Testis (tissue), 5 donors: ENCODE data around the gene SERPIND1. TPM values are rescaled to one million over a fixed set of nuclear protein-coding genes. Genes with fewer than 3 reads are reported as not detected.

Experiments
- DNase-seq: peaks from one replicate; pipeline ENCODE4 v3.0.0-alpha.2; 2019
- H3K27ac ChIP-seq, 2 donors: fragments of 200-600 bp; sonication (generic); one replicate each; pipeline ENCODE4 v1.5.1; 2019
- H3K27me3 ChIP-seq: fragments of 200-600 bp; sonication (generic); one replicate; pipeline ENCODE4 v1.5.1; 2019
- H3K36me3 ChIP-seq: fragments of 200-600 bp; sonication (generic); one replicate; pipeline ENCODE4 v1.5.1; 2017; ENCODE audit warnings: low read depth; ENCODE audit errors: missing control alignments
- H3K4me1 ChIP-seq: fragments of 200-600 bp; sonication (generic); one replicate; pipeline ENCODE4 v1.5.1; 2019
- H3K4me3 ChIP-seq, 2 donors: fragments of 200-600 bp; sonication (generic); one replicate each; pipeline ENCODE4 v1.5.1; 2017 to 2019
- H3K9me3 ChIP-seq: fragments of 200-600 bp; sonication (generic); one replicate; pipeline ENCODE4 v1.5.1; 2017
- CTCF ChIP-seq, 3 experiments: fragments of 450-650 bp in 2 of 3; fragments of 200-600 bp in 1 of 3; sonication (generic) in 1 of 3; IDR thresholded peaks; one replicate each; pipeline ENCODE4 v1.5.1; 2016 to 2019; ENCODE audit warnings: antibody characterized with exemption in 3 of 3, mild to moderate bottlenecking in 2 of 3, moderate library complexity in 1 of 3
- POLR2A ChIP-seq: fragments of 450-650 bp; IDR thresholded peaks from one replicate; pipeline ENCODE4 v1.6.1; 2017; ENCODE audit warnings: antibody characterized with exemption, mild to moderate bottlenecking, moderate library complexity
- WGBS, 2 donors: methylation state at CpG; one replicate each; pipeline ENCODE4 v1.1.5; 2018; 5-methylcytosine and 5-hydroxymethylcytosine counted together
- intact Hi-C: fragments of 100-400 bp; cut with DNase I; formaldehyde crosslinking; loops from one replicate; pipeline ENCODE4 v1.15.1; 2023; ENCODE audit warnings: low total_unique reads
- long read RNA-seq, 2 donors: transcript quantifications; one replicate each; lab custom pipeline, GENCODE V29; 2026
- polyA plus RNA-seq: library from polyadenylated mRNA; stranded (reverse); fragments of 350-450 nt; fragmentation: Illumina TruSeq; extraction: RNeasy Lipid Tissue Mini Kit (QIAGEN cat#74804); gene quantifications from one replicate; pipeline ENCODE4 v1.2.3, GENCODE V29; 2014; ENCODE audit warnings: low read depth, low replicate concordance; ENCODE audit not compliant: insufficient read depth
- total RNA-seq, 2 donors: library from RNA; depleted of rRNA; stranded (reverse); fragments of >200 nt; gene quantifications; one replicate each; pipeline ENCODE4 v1.2.3, GENCODE V29; 2016

SERPIND1 gene
- total RNA-seq = under 1 TPM; 0.16 to 0.25 TPM
- polyA plus RNA-seq = 0.78 TPM
- long read RNA-seq, donor 1, partial matches to known transcripts = 0 of 1 reads
- long read RNA-seq, donor 1, other reads (novel, unspliced or antisense) = 0 of 1 reads
- long read RNA-seq, donor 2 = 0 reads

GRCh38 chr22:20773793-20774212 is at the start of gene SERPIND1:
TSS of gene SERPIND1 (plus strand) at chr22:20774113. CDS start at chr22:20779313, 5,200 bp downstream.
- no peak within 1 kb of the TSS for H3K4me3 ChIP-seq
- no peak within 1 kb of the TSS for H3K27ac ChIP-seq
- H3K36me3 ChIP-seq = no peaks in the 10 kb centered on the region
- intact Hi-C loops = no loop called here
- 77 to 85% methylated on average over 4 of the region's 4 CpGs for WGBS, 2 donors
- no peaks in the 10 kb centered on the region for H3K27me3 ChIP-seq
- no peaks in the 10 kb centered on the region for H3K9me3 ChIP-seq
- H3K4me1 ChIP-seq = no peaks in the 10 kb centered on the region
- no peak for TF ChIP-seq POLR2A
- TF ChIP-seq CTCF (IDR thresholded peaks at IDR 0.05) = no peak
- no peak for DNase-seq

GRCh38 chr22:20724676-20725454 is 49.0 kb upstream of the SERPIND1 start:
- TF ChIP-seq CTCF (IDR thresholded peaks at IDR 0.05) = no peak
- TF ChIP-seq POLR2A = no peak
- Histone ChIP-seq H3K9me3 (no peaks in the 10 kb centered on the region), H3K27ac (no peak overlapping the region), H3K4me1 (no peaks in the 10 kb centered on the region), H3K4me3 (no peak overlapping the region), H3K27me3 (no peaks in the 10 kb centered on the region), H3K36me3 (no peaks in the 10 kb centered on the region)
- intact Hi-C loops = no loop called here
- DNase-seq = no peak
- WGBS, 2 donors = 88 to 97% methylated on average over 9 of the region's 9 CpGs

- H3K27me3 ChIP-seq = no peaks in the 10 kb centered on the region
- no peak overlapping the region for H3K27ac ChIP-seq
- WGBS, 2 donors = 74 to 80% methylated on average over 10 to 11 of the region's 11 CpGs
- no peaks in the 10 kb centered on the region for H3K4me1 ChIP-seq
- TF ChIP-seq POLR2A (no peak), CTCF (IDR thresholded peaks at IDR 0.05) (no peak)
- H3K4me3 ChIP-seq = no peak overlapping the region
- H3K36me3 ChIP-seq = no peaks in the 10 kb centered on the region
- DNase-seq = no peak
- no peaks in the 10 kb centered on the region for H3K9me3 ChIP-seq
- intact Hi-C loops = no loop called here
Observed at GRCh38 chr22:20725987-20726558, 47.8 kb upstream of the SERPIND1 start.

- no peak for DNase-seq
- WGBS, 2 donors = 92 to 94% methylated on average over 29 of the region's 29 CpGs
- Histone ChIP-seq H3K27ac (no peak overlapping the region), H3K4me3 (no peak overlapping the region), H3K27me3 (no peaks in the 10 kb centered on the region), H3K4me1 (no peaks in the 10 kb centered on the region), H3K9me3 (no peaks in the 10 kb centered on the region), H3K36me3 (no peaks in the 10 kb centered on the region)
- intact Hi-C loops = no loop called here
- TF ChIP-seq POLR2A = no peak
- no peak for TF ChIP-seq CTCF (IDR thresholded peaks at IDR 0.05)
Observed at GRCh38 chr22:20727118-20728015, 46.5 kb upstream of the SERPIND1 start.
